Breast epithelium (tissue), 3 donors: ENCODE measurements around the gene WWOX.

Source experiments
- POLR2AphosphoS5 ChIP-seq, 3 donors: sonication (generic); formaldehyde crosslinking; IDR thresholded peaks; one replicate each; pipeline ENCODE4 v1.6.1; 2017; ENCODE audit warnings: antibody characterized with exemption in 3 of 3
- TF ChIP-seq, protein P1 (sequence below), 3 donors: fragments of 450-650 bp; IDR thresholded peaks; one replicate each; pipeline ENCODE4 v1.5.1; 2016 to 2017; ENCODE audit warnings: antibody characterized with exemption in 3 of 3, mild to moderate bottlenecking in 3 of 3, moderate library complexity in 3 of 3

- TF ChIP-seq POLR2AphosphoS5 (IDR thresholded peaks at IDR 0.05) = no peak
- TF ChIP-seq, protein P1, sequence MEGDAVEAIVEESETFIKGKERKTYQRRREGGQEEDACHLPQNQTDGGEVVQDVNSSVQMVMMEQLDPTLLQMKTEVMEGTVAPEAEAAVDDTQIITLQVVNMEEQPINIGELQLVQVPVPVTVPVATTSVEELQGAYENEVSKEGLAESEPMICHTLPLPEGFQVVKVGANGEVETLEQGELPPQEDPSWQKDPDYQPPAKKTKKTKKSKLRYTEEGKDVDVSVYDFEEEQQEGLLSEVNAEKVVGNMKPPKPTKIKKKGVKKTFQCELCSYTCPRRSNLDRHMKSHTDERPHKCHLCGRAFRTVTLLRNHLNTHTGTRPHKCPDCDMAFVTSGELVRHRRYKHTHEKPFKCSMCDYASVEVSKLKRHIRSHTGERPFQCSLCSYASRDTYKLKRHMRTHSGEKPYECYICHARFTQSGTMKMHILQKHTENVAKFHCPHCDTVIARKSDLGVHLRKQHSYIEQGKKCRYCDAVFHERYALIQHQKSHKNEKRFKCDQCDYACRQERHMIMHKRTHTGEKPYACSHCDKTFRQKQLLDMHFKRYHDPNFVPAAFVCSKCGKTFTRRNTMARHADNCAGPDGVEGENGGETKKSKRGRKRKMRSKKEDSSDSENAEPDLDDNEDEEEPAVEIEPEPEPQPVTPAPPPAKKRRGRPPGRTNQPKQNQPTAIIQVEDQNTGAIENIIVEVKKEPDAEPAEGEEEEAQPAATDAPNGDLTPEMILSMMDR (IDR thresholded peaks at IDR 0.05) = no peak
Observed at GRCh38 chr16:79185711-79186110, 1086.3 kb downstream of the WWOX start.
